ENCODE results near the gene UPF2. TPM values are rescaled to one million over a fixed set of nuclear protein-coding genes. Genes with fewer than 3 reads are reported as not detected.

Gene UPF2
- 10 to 100 TPM; 18.3 to 24.1 (median 22.0) TPM for total RNA-seq (2021; fragmentation: NEBNext Ultra II Directional; extraction: Animal tissue kit (Norgen Biotek cat#: 25700))
- long read RNA-seq, partial matches to known transcripts = 15 of 23 reads
- long read RNA-seq, other reads (novel, unspliced or antisense) = 6 of 23 reads

GRCh38 chr10:12042797-12043651, at the start of gene UPF2:
UPF2 (minus strand) TSS chr10:12042809; CDS start chr10:12035423, 7,386 bp downstream.
- peaks cover 28% of the 10 kb centered on the region for H3K4me1 Mint-ChIP-seq (ENCODE audit: low read depth)
- TF ChIP-seq CTCF (IDR thresholded peaks at IDR 0.05) = no peak
- DNase-seq = peak; percentile 98
- H3K36me3 Mint-ChIP-seq (ENCODE audit: low read depth) = peaks cover 5% of the 10 kb centered on the region; the same call in 1 of the 2 replicates
- peaks cover 3% of the 10 kb centered on the region for H3K27me3 Mint-ChIP-seq (ENCODE audit: insufficient read depth)
- peak within 1 kb of the TSS; percentile 95 for H3K4me3 Mint-ChIP-seq
- H3K27ac Mint-ChIP-seq = peak within 1 kb of the TSS; percentile 100
- peaks cover 5% of the 10 kb centered on the region; the same call in 1 of the 2 replicates for H3K9me3 Mint-ChIP-seq

GRCh38 chr10:12091421-12091820, 48.8 kb upstream of the UPF2 start:
- H3K4me3 Mint-ChIP-seq = no peak overlapping the region
- no peaks in the 10 kb centered on the region for H3K9me3 Mint-ChIP-seq
- H3K27me3 Mint-ChIP-seq (ENCODE audit: insufficient read depth) = no peaks in the 10 kb centered on the region; the same call in 1 of the 2 replicates
- H3K27ac Mint-ChIP-seq = no peak overlapping the region
- H3K4me1 Mint-ChIP-seq (ENCODE audit: low read depth) = no peaks in the 10 kb centered on the region
- peaks cover 14% of the 10 kb centered on the region for H3K36me3 Mint-ChIP-seq (ENCODE audit: low read depth)
- TF ChIP-seq CTCF (IDR thresholded peaks at IDR 0.05) = no peak
- DNase-seq = no peak

- Mint-ChIP-seq H3K9me3 (no peaks in the 10 kb centered on the region), H3K4me1 (ENCODE audit: low read depth) (no peaks in the 10 kb centered on the region), H3K27ac (no peak overlapping the region), H3K27me3 (ENCODE audit: insufficient read depth) (no peaks in the 10 kb centered on the region), H3K4me3 (no peak overlapping the region), H3K36me3 (ENCODE audit: low read depth) (peaks cover 18% of the 10 kb centered on the region)
- DNase-seq = no peak
- TF ChIP-seq CTCF (IDR thresholded peaks at IDR 0.05) = no peak
Observed at GRCh38 chr10:12088919-12089318, 46.3 kb upstream of the UPF2 start.

- Mint-ChIP-seq H3K4me1 (ENCODE audit: low read depth) (peaks cover 16% of the 10 kb centered on the region), H3K36me3 (ENCODE audit: low read depth) (peaks cover 23% of the 10 kb centered on the region), H3K4me3 (no peak overlapping the region), H3K27me3 (ENCODE audit: insufficient read depth) (no peaks in the 10 kb centered on the region), H3K9me3 (no peaks in the 10 kb centered on the region), H3K27ac (peak overlapping the region; percentile 54)
- TF ChIP-seq CTCF (IDR thresholded peaks at IDR 0.05) = no peak
- DNase-seq = peak; percentile 46
Observed at GRCh38 chr10:12081879-12082557, 39.4 kb upstream of the UPF2 start.

GRCh38 chr10:12081470-12081869, 38.9 kb upstream of the UPF2 start:
- peak overlapping the region; percentile 54 for H3K27ac Mint-ChIP-seq
- no peaks in the 10 kb centered on the region for H3K9me3 Mint-ChIP-seq
- H3K27me3 Mint-ChIP-seq (ENCODE audit: insufficient read depth) = no peaks in the 10 kb centered on the region
- peaks cover 20% of the 10 kb centered on the region; the same call in 1 of the 2 replicates for H3K36me3 Mint-ChIP-seq (ENCODE audit: low read depth)
- peaks cover 16% of the 10 kb centered on the region for H3K4me1 Mint-ChIP-seq (ENCODE audit: low read depth)
- TF ChIP-seq CTCF (IDR thresholded peaks at IDR 0.05) = no peak
- no peak for DNase-seq
- H3K4me3 Mint-ChIP-seq = no peak overlapping the region
